Inflammatory macrophage treated with lipopolysaccharide for 1 hour (primary cell): ENCODE data around the gene TCEAL7.
A peak's percentile ranks its signal among the peaks of the same experiment; 100 is the strongest.
"Not testable (repeated sequence)": the region's sequence is repeated elsewhere in the genome, so short reads cannot be mapped to it uniquely, and the experiment has no call there.

Experiments
- DNase-seq, 2 donors: peaks; one replicate each; pipeline ENCODE4 v3.0.0-alpha.2; 2020 to 2022

Gene TCEAL7

GRCh38 chrX:103329991-103330390 is at the start of gene TCEAL7:
TCEAL7 (plus strand) TSS chrX:103330239; CDS start chrX:103331404, 1,165 bp downstream.
- no peak for DNase-seq

- DNase-seq, result no peak
These were observed 36.9 kb upstream of the TCEAL7 start for GRCh38 chrX:103293118-103293517.

GRCh38 chrX:103304705-103305104 is 25.3 kb upstream of the TCEAL7 start:
- no peak for DNase-seq

GRCh38 chrX:103305666-103306065 is 24.4 kb upstream of the TCEAL7 start:
- DNase-seq, result not testable (repeated sequence)

- no peak for DNase-seq
These were observed 20.0 kb upstream of the TCEAL7 start for GRCh38 chrX:103309860-103310554.

GRCh38 chrX:103310555-103311398 is 19.3 kb upstream of the TCEAL7 start, which contains the start of gene BEX2:
BEX2 (minus strand) TSS chrX:103310990; CDS start chrX:103309976, 1,014 bp downstream.
- DNase-seq, result peak; percentile 23 to 25

- no peak for DNase-seq
These were observed 18.6 kb upstream of the TCEAL7 start for GRCh38 chrX:103311399-103311780.

- no peak for DNase-seq
These were observed 746 bp downstream of the TCEAL7 start for GRCh38 chrX:103330681-103331288.

- DNase-seq, result no peak
These were observed 8.6 kb downstream of the TCEAL7 start for GRCh38 chrX:103338663-103339062.

GRCh38 chrX:103343105-103343504 is 13.1 kb downstream of the TCEAL7 start:
- peak; percentile 13 to 56 for DNase-seq

- no peak for DNase-seq
These were observed 14.6 kb downstream of the TCEAL7 start for GRCh38 chrX:103344606-103345005.

- no peak for DNase-seq
These were observed 17.8 kb downstream of the TCEAL7 start for GRCh38 chrX:103347682-103348397.

- peak; percentile 12 to 19 for DNase-seq
These were observed 26.2 kb downstream of the TCEAL7 start, which contains the start of gene TCEAL9 for GRCh38 chrX:103356130-103356798. TCEAL9 (plus strand) TSS chrX:103356506; CDS start chrX:103357685, 1,179 bp downstream.

GRCh38 chrX:103356858-103357257 is 26.8 kb downstream of the TCEAL7 start:
- no peak for DNase-seq

- no peak for DNase-seq
These were observed 27.8 kb downstream of the TCEAL7 start for GRCh38 chrX:103357871-103358270.

- DNase-seq, result not testable (repeated sequence)
These were observed 29.6 kb downstream of the TCEAL7 start for GRCh38 chrX:103359605-103360004.

- DNase-seq, result no peak
These were observed 30.1 kb downstream of the TCEAL7 start for GRCh38 chrX:103360092-103360491.

- DNase-seq, result no peak
These were observed 30.9 kb downstream of the TCEAL7 start for GRCh38 chrX:103360916-103361315.

- no peak for DNase-seq
These were observed 31.8 kb downstream of the TCEAL7 start for GRCh38 chrX:103361798-103362197.

GRCh38 chrX:103362474-103362873 is 32.4 kb downstream of the TCEAL7 start:
- DNase-seq, result no peak

GRCh38 chrX:103363046-103363445 is 33.0 kb downstream of the TCEAL7 start:
- no peak for DNase-seq

- DNase-seq, result no peak
These were observed 37.5 kb downstream of the TCEAL7 start for GRCh38 chrX:103367502-103367901.
